Activated naive CD8-positive, alpha-beta T cell treated with anti-CD3 and anti-CD28 coated beads, Interleukin-2, amount 10 ng/mL, durations not matched to agents 7 days and 5 days (primary cell): ENCODE data around the gene TEX28. TPM values are rescaled to one million over a fixed set of nuclear protein-coding genes. Genes with fewer than 3 reads are reported as not detected.
"Not testable (repeated sequence)": the region's sequence is repeated elsewhere in the genome, so short reads cannot be mapped to it uniquely, and the experiment has no call there.

Experiments used
- ATAC-seq: fragments of 150-1000 bp; cut with Tn5 transposase; one replicate; pipeline ENCODE4 v1.10.0; 2021; ENCODE audit warnings: low read depth, moderate library complexity
- POLR2A ChIA-PET: fragments of 350-600 bp; sonication (Branson Sonifier 250); formaldehyde crosslinking; loops from one replicate; lab custom pipeline; 2021; ENCODE audit warnings: antibody characterized with exemption; lab: Charles Lee
- DNase-seq: peaks from one replicate; pipeline ENCODE4 v3.0.0; 2021
- H3K27ac Mint-ChIP-seq: one replicate; pipeline ENCODE4 v1.8.0; 2022; ENCODE audit warnings: mild to moderate bottlenecking, mixed read lengths
- H3K27me3 Mint-ChIP-seq: one replicate; pipeline ENCODE4 v1.8.0; 2022; ENCODE audit warnings: mild to moderate bottlenecking, moderate library complexity, mixed read lengths
- H3K36me3 Mint-ChIP-seq: one replicate; pipeline ENCODE4 v1.8.0; 2021; ENCODE audit warnings: mild to moderate bottlenecking, mixed read lengths
- H3K4me1 Mint-ChIP-seq: one replicate; pipeline ENCODE4 v1.8.0; 2021; ENCODE audit warnings: mixed read lengths
- H3K4me3 Mint-ChIP-seq: one replicate; pipeline ENCODE4 v1.8.0; 2022; ENCODE audit warnings: mild to moderate bottlenecking, moderate library complexity, mixed read lengths
- H3K9me3 Mint-ChIP-seq: one replicate; pipeline ENCODE4 v1.8.0; 2021; ENCODE audit warnings: mixed read lengths
- total RNA-seq, 2 experiments: library from RNA; stranded (reverse); gene quantifications; one replicate each; pipeline ENCODE4 v1.2.3, GENCODE V29; 2021

TEX28 gene
- not detected for total RNA-seq

GRCh38 chrX:154294791-154295574, at the start of gene TEX28:
Gene TEX28, minus strand, starts transcription at chrX:154295124. Its CDS starts 3,007 bp downstream, at chrX:154292117.
- POLR2A ChIA-PET = no interaction called here
- Mint-ChIP-seq H3K27ac (no peak within 1 kb of the TSS), H3K9me3 (no peaks in the 10 kb centered on the region), H3K4me1 (no peaks in the 10 kb centered on the region), H3K4me3 (no peak within 1 kb of the TSS), H3K27me3 (no peaks in the 10 kb centered on the region), H3K36me3 (no peaks in the 10 kb centered on the region)
- DNase-seq = no peak
- no peak for ATAC-seq

GRCh38 chrX:154343620-154344019, 48.7 kb upstream of the TEX28 start:
- DNase-seq, H3K4me3 Mint-ChIP-seq, H3K27ac Mint-ChIP-seq, POLR2A ChIA-PET, H3K36me3 Mint-ChIP-seq, H3K27me3 Mint-ChIP-seq, H3K9me3 Mint-ChIP-seq: not testable (repeated sequence)
- ATAC-seq = peak; percentile 18
- H3K4me1 Mint-ChIP-seq = peaks cover 10% of the 10 kb centered on the region

- POLR2A ChIA-PET, H3K36me3 Mint-ChIP-seq, H3K4me3 Mint-ChIP-seq, DNase-seq, ATAC-seq, H3K4me1 Mint-ChIP-seq, H3K9me3 Mint-ChIP-seq, H3K27ac Mint-ChIP-seq, H3K27me3 Mint-ChIP-seq: not testable (repeated sequence)
Measured at GRCh38 chrX:154343063-154343462, 48.1 kb upstream of the TEX28 start.

GRCh38 chrX:154341399-154342298, 46.7 kb upstream of the TEX28 start:
- H3K27me3 Mint-ChIP-seq, DNase-seq, H3K36me3 Mint-ChIP-seq, H3K9me3 Mint-ChIP-seq, H3K4me1 Mint-ChIP-seq, H3K4me3 Mint-ChIP-seq, POLR2A ChIA-PET, H3K27ac Mint-ChIP-seq: not testable (repeated sequence)
- ATAC-seq = peak; percentile 85

GRCh38 chrX:154334496-154334895, 39.6 kb upstream of the TEX28 start:
- peaks cover 12% of the 10 kb centered on the region for H3K4me1 Mint-ChIP-seq
- peak overlapping the region; percentile 87 for H3K27ac Mint-ChIP-seq
- no peak overlapping the region for H3K4me3 Mint-ChIP-seq
- POLR2A ChIA-PET = no interaction called here
- no peak for ATAC-seq
- no peaks in the 10 kb centered on the region for H3K36me3 Mint-ChIP-seq
- no peaks in the 10 kb centered on the region for H3K9me3 Mint-ChIP-seq
- H3K27me3 Mint-ChIP-seq = no peaks in the 10 kb centered on the region
- DNase-seq = no peak

GRCh38 chrX:154333837-154334271, 38.9 kb upstream of the TEX28 start:
- peak; percentile 42 for ATAC-seq
- POLR2A ChIA-PET = no interaction called here
- H3K27ac Mint-ChIP-seq = peak overlapping the region; percentile 87

GRCh38 chrX:154333116-154333515, 38.2 kb upstream of the TEX28 start:
- Mint-ChIP-seq H3K27me3 (no peaks in the 10 kb centered on the region), H3K4me3 (no peak overlapping the region), H3K9me3 (no peaks in the 10 kb centered on the region), H3K27ac (no peak overlapping the region), H3K4me1 (peaks cover 14% of the 10 kb centered on the region), H3K36me3 (no peaks in the 10 kb centered on the region)
- POLR2A ChIA-PET = interaction anchor here (0.7 kb wide), 1 partner anchor 78 kb away, joined by 3 read pairs; no protein-coding TSS in a partner anchor
- no peak for DNase-seq
- no peak for ATAC-seq

More at GRCh38 chrX:154333837-154334271, 38.9 kb upstream of the TEX28 start:
- no peaks in the 10 kb centered on the region for H3K27me3 Mint-ChIP-seq
- no peak for DNase-seq
- peaks cover 12% of the 10 kb centered on the region for H3K4me1 Mint-ChIP-seq
- H3K36me3 Mint-ChIP-seq = no peaks in the 10 kb centered on the region
- H3K9me3 Mint-ChIP-seq = no peaks in the 10 kb centered on the region
- H3K4me3 Mint-ChIP-seq = peak overlapping the region; percentile 50

- DNase-seq (no peak), ATAC-seq (no peak)
- POLR2A ChIA-PET = interaction anchor here (0.7 kb wide), 1 partner anchor 78 kb away, joined by 3 read pairs; no protein-coding TSS in a partner anchor
- no peaks in the 10 kb centered on the region for H3K27me3 Mint-ChIP-seq
- H3K4me3 Mint-ChIP-seq = no peak overlapping the region
- H3K9me3 Mint-ChIP-seq = no peaks in the 10 kb centered on the region
- H3K36me3 Mint-ChIP-seq = no peaks in the 10 kb centered on the region
- H3K4me1 Mint-ChIP-seq = peaks cover 18% of the 10 kb centered on the region
- H3K27ac Mint-ChIP-seq = no peak overlapping the region
Measured at GRCh38 chrX:154332561-154332960, 37.6 kb upstream of the TEX28 start.

- Mint-ChIP-seq H3K4me1 (peaks cover 32% of the 10 kb centered on the region), H3K27ac (no peak overlapping the region), H3K27me3 (no peaks in the 10 kb centered on the region), H3K36me3 (no peaks in the 10 kb centered on the region), H3K9me3 (no peaks in the 10 kb centered on the region), H3K4me3 (no peak overlapping the region)
- DNase-seq (no peak), ATAC-seq (no peak)
- POLR2A ChIA-PET = no interaction called here
Measured at GRCh38 chrX:154329294-154329693, 34.4 kb upstream of the TEX28 start.

GRCh38 chrX:154328646-154329045, 33.7 kb upstream of the TEX28 start:
- no peak for DNase-seq
- H3K9me3 Mint-ChIP-seq = no peaks in the 10 kb centered on the region
- H3K27ac Mint-ChIP-seq = no peak overlapping the region
- peaks cover 26% of the 10 kb centered on the region for H3K4me1 Mint-ChIP-seq
- H3K36me3 Mint-ChIP-seq = no peaks in the 10 kb centered on the region
- no peak for ATAC-seq
- POLR2A ChIA-PET = no interaction called here
- H3K4me3 Mint-ChIP-seq = no peak overlapping the region
- no peaks in the 10 kb centered on the region for H3K27me3 Mint-ChIP-seq

GRCh38 chrX:154327038-154327820, 32.3 kb upstream of the TEX28 start:
- H3K9me3 Mint-ChIP-seq = no peaks in the 10 kb centered on the region
- no peaks in the 10 kb centered on the region for H3K27me3 Mint-ChIP-seq
- peak overlapping the region; percentile 71 for H3K4me3 Mint-ChIP-seq
- DNase-seq (peak; percentile 54), ATAC-seq (peak; percentile 100)
- H3K27ac Mint-ChIP-seq = peak overlapping the region; percentile 70
- peaks cover 24% of the 10 kb centered on the region for H3K4me1 Mint-ChIP-seq
- H3K36me3 Mint-ChIP-seq = no peaks in the 10 kb centered on the region
- POLR2A ChIA-PET = interaction anchor here (0.8 to 1.0 kb wide), 2 partner anchors 12 to 44 kb away, joined by 3 to 4 read pairs; no protein-coding TSS in a partner anchor

GRCh38 chrX:154325541-154325940, 30.6 kb upstream of the TEX28 start:
- ATAC-seq = no peak
- Mint-ChIP-seq H3K9me3 (no peaks in the 10 kb centered on the region), H3K4me3 (no peak overlapping the region), H3K27ac (no peak overlapping the region), H3K36me3 (no peaks in the 10 kb centered on the region), H3K4me1 (peaks cover 36% of the 10 kb centered on the region), H3K27me3 (no peaks in the 10 kb centered on the region)
- DNase-seq = no peak
- POLR2A ChIA-PET = no interaction called here

GRCh38 chrX:154323537-154323936, 28.6 kb upstream of the TEX28 start:
- Mint-ChIP-seq H3K27ac (no peak overlapping the region), H3K4me1 (peaks cover 40% of the 10 kb centered on the region), H3K4me3 (no peak overlapping the region), H3K36me3 (no peaks in the 10 kb centered on the region), H3K9me3 (no peaks in the 10 kb centered on the region), H3K27me3 (no peaks in the 10 kb centered on the region)
- POLR2A ChIA-PET = no interaction called here
- no peak for DNase-seq
- ATAC-seq = no peak
